D721Med (cell line): ENCODE results near the gene PTTG2.

ENCODE experiments used
- DNase-seq: peaks from one replicate; pipeline ENCODE4 v3.0.0; 2011; ENCODE audit warnings: low spot score; ENCODE audit not compliant: insufficient read length
- FAIRE-seq: peaks from 2 replicates; lab custom pipeline; 2011; peaks lifted over from hg19 to GRCh38; lab: Jason Lieb, UNC
- CTCF ChIP-seq: IDR thresholded peaks from 2 replicates; pipeline ENCODE4 v1.5.1; 2012; ENCODE audit warnings: mild to moderate bottlenecking, control low read depth; ENCODE audit not compliant: insufficient read depth; ENCODE audit errors: missing control alignments

PTTG2 gene

DNA sequence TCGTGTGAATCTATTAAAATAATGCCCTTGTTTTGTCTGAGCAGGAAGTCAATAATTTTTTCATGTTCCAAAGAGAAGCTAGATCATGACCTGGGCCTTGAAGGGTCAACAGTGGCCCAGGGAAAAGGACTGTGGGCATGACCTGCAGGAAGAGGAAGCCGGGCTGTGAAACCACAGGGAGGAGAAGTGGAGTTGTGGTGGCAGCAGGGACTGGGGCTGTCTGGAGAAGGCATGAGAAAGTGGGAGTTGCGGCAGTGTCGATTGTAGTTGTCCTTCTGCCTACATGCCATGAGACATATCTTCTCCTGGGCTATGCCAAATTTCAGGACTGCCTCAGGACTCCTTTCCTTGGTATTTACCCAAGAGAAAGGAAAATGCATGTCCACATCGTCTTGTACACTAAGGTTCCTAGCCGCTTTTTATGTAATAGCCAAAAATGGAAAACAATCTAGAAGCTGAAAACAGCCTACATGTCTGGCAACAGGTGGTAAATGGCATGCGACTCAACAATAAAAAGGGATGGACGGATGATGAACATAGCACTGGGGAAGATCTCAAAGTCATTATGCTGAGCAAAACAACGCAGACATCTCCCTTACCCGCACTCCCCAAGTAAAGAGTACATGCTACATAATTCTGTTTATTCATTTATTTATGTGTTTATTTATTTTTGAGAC, 13.6 kb upstream of the PTTG2 start:
- TF ChIP-seq CTCF: no peak
- no peak for FAIRE-seq
- DNase-seq: no peak

GRCh38 chr4:37948542-37948941, 11.7 kb upstream of the PTTG2 start:
- TF ChIP-seq CTCF: no peak
- no peak for FAIRE-seq

GRCh38 chr4:37949636-37950426, 10.4 kb upstream of the PTTG2 start:
- no peak for TF ChIP-seq CTCF
- DNase-seq: no peak
- FAIRE-seq: no peak

More at GRCh38 chr4:37948542-37948941, 11.7 kb upstream of the PTTG2 start:
- DNase-seq: no peak

DNA sequence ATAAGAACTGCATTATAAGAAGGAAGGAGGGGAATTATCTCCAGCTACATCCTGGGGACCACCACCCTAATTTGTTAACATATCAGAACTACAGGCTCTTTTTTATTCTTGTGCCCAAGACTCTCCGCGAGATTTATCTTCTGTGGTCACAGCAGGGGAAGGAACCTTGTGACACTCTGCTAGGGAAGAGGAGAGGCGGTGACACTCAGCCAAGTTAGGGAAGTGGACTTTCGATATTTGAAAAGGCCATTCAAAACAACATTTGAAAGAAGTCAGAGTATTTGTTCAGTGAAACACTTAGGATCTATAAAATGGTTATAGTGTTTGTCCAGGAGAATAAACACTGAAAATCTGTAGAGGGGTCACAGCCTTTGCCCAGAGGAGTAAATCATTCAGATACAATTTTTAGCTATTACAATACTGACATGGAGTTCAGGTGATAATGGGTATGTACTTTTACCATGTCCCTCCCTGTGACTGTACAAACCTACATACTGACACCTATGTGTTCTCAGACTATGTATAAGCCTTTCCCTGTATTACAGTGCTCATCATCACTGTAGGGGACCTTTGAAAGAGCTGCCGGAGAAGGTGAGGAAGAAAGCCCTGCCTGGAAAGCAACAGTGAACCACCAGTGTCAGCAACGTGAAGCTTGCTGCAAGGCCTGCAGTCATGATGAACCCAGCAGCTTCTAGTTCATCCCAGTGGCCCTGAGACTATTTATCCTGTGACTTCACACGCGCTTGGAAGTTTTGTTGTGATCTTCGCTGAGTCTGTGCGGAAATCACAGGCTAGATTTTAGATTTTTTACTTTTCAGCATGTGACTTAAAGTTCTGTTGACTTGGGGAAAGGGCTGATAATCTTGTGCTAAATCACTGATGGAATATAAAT, 8.5 kb upstream of the PTTG2 start:
- TF ChIP-seq CTCF: no peak
- no peak for FAIRE-seq
- no peak for DNase-seq

DNA sequence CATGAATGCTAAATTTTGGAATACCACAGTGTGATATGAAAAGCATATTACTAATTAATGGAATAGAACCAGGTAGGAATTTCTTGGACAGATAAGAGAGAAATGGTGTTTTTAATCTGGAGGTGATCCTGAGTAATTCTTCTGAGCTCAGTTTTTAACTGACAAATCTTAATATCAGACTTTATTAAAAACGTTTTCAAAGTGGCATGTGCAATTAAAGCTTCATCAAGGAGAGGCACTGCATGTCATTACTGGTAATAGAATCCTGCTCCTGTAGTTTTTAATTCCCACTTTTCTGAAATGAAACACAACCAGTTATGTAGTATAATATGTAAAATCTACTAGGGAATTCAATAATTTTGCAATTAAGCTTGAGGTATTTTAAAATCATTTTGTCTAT, 7.0 kb upstream of the PTTG2 start:
- no peak for TF ChIP-seq CTCF
- DNase-seq (no peak), FAIRE-seq (no peak)

DNA sequence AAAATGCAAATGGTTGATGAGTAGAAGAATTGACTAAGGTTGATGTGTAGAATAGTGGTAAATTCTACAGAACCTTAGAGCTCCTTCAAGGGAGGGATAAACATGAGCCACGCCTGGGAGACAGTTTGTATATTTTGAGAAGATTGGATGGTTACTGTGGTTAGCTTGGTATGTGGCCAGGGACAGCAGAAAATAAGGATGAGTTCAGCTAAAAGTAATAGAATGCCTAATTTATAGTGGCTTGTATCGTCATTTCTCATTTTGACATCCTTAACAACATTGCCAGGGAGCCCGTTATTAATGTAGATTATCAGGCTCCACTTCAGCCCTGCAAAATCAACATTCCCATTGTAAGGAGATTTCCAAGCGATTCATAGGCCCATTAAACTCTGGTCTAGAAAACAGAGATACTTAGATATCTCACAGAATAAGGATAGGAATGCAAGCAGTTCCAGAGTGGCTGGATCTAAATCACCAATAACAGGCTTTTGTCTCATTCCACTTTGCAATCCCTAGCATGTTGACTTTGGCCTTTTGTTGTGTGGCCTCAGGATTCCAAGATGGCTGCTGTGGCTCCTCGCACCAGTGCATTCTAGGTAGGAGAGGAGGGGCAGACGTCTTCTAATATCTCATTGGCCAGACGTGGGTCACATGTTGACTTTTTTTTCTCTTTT, 6.4 kb upstream of the PTTG2 start:
- TF ChIP-seq CTCF: no peak
- FAIRE-seq: no peak
- no peak for DNase-seq
